ENCODE results near the gene HS6ST3. TPM values are rescaled to one million over a fixed set of nuclear protein-coding genes. Genes with fewer than 3 reads are reported as not detected.

The HS6ST3 gene
- total RNA-seq, 2 donors from 2014 or later = 0.02 to 0.13 TPM

GRCh38 chr13:96806746-96807145 is 716.8 kb downstream of the HS6ST3 start:
- Histone ChIP-seq H3K27ac (no peak overlapping the region), H3K9ac (ENCODE audit: low read depth in 2 of 2, low read length in 2 of 2) (no peak overlapping the region), H3K4me3 (no peak overlapping the region), H3K27me3 (no peaks in the 10 kb centered on the region), H3K9me3 (no peaks in the 10 kb centered on the region), H3K36me3 (no peaks in the 10 kb centered on the region), H3K4me1 (no peaks in the 10 kb centered on the region)
- intact Hi-C loops (cut with DNase I) = no loop called here
- no peak for TF ChIP-seq CTCF (IDR thresholded peaks at IDR 0.05)
- no peak for DNase-seq

- intact Hi-C loops (cut with DNase I) = no loop called here
- TF ChIP-seq CTCF (IDR thresholded peaks at IDR 0.05) = no peak
- Histone ChIP-seq H3K27ac (no peak overlapping the region), H3K4me1 (no peaks in the 10 kb centered on the region), H3K9ac (ENCODE audit: low read depth in 2 of 2, low read length in 2 of 2) (no peak overlapping the region), H3K36me3 (no peaks in the 10 kb centered on the region), H3K4me3 (no peak overlapping the region), H3K27me3 (no peaks in the 10 kb centered on the region), H3K9me3 (no peaks in the 10 kb centered on the region)
- DNase-seq = no peak
These were observed 719.6 kb downstream of the HS6ST3 start for GRCh38 chr13:96809366-96810096.

GRCh38 chr13:96810104-96810503 is 720.2 kb downstream of the HS6ST3 start:
- no peak overlapping the region for H3K27ac ChIP-seq
- DNase-seq = no peak
- H3K9ac ChIP-seq (ENCODE audit: low read depth in 2 of 2, low read length in 2 of 2) = no peak overlapping the region
- H3K4me1 ChIP-seq = no peaks in the 10 kb centered on the region
- no peaks in the 10 kb centered on the region for H3K27me3 ChIP-seq
- intact Hi-C loops (cut with DNase I) = no loop called here
- TF ChIP-seq CTCF (IDR thresholded peaks at IDR 0.05) = no peak
- no peak overlapping the region for H3K4me3 ChIP-seq
- H3K9me3 ChIP-seq = no peaks in the 10 kb centered on the region
- H3K36me3 ChIP-seq = no peaks in the 10 kb centered on the region

- DNase-seq = no peak
- Histone ChIP-seq H3K9ac (ENCODE audit: low read depth in 2 of 2, low read length in 2 of 2) (no peak overlapping the region), H3K27ac (no peak overlapping the region), H3K27me3 (no peaks in the 10 kb centered on the region), H3K36me3 (no peaks in the 10 kb centered on the region), H3K4me3 (no peak overlapping the region), H3K4me1 (no peaks in the 10 kb centered on the region), H3K9me3 (no peaks in the 10 kb centered on the region)
- no peak for TF ChIP-seq CTCF (IDR thresholded peaks at IDR 0.05)
- intact Hi-C loops (cut with DNase I) = no loop called here
These were observed 721.1 kb downstream of the HS6ST3 start for GRCh38 chr13:96811049-96811448.

GRCh38 chr13:96816261-96816660 is 726.4 kb downstream of the HS6ST3 start:
- intact Hi-C loops (cut with DNase I) = loop anchor here (5.0 kb wide), 1 partner anchor 799 kb away; no protein-coding TSS in a partner anchor
- Histone ChIP-seq H3K4me1 (no peaks in the 10 kb centered on the region), H3K9me3 (no peaks in the 10 kb centered on the region), H3K27me3 (no peaks in the 10 kb centered on the region), H3K27ac (no peak overlapping the region), H3K36me3 (no peaks in the 10 kb centered on the region), H3K4me3 (no peak overlapping the region), H3K9ac (ENCODE audit: low read depth in 2 of 2, low read length in 2 of 2) (no peak overlapping the region)
- no peak for TF ChIP-seq CTCF (IDR thresholded peaks at IDR 0.05)
- no peak for DNase-seq

Measured in colonic mucosa (tissue), 4 donors.